ENCODE data around the gene LTBP2. TPM values are rescaled to one million over a fixed set of nuclear protein-coding genes. Genes with fewer than 3 reads are reported as not detected.
"Not testable (repeated sequence)": the region's sequence is repeated elsewhere in the genome, so short reads cannot be mapped to it uniquely, and the experiment has no call there.

The LTBP2 gene
- total RNA-seq, 1 donor from 2014 or later = 1.3 TPM

DNA sequence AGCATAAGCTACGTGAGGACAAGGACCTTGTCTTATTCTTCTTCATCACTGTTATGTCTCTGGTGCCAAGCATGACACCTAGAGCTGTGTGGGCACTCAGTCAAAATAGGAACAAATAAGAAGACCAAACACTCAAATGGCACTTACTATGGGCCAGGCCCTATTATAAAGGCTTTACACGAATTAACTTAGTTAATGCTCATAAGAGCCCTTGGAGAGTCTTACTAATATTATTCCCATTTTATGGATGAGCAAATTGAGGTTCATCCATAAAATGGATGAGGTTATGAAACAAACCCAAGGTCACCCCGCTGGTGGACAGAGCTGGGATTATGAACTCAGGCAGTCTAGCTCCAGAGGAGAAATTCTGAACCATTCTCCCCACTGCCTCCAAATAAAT, 70.8 kb downstream of the LTBP2 start:
- H3K27ac Mint-ChIP-seq (ENCODE audit: unreplicated experiment) = no peak overlapping the region
- no peaks in the 10 kb centered on the region for H3K36me3 Mint-ChIP-seq (ENCODE audit: low read depth)
- no peaks in the 10 kb centered on the region for H3K4me1 Mint-ChIP-seq
- peaks cover 2% of the 10 kb centered on the region for H3K27me3 Mint-ChIP-seq (ENCODE audit: low read depth)
- H3K9me3 Mint-ChIP-seq = no peaks in the 10 kb centered on the region
- H3K4me3 Mint-ChIP-seq = no peak overlapping the region
- DNase-seq (ENCODE audit: low read depth, low spot score) = no peak
- TF ChIP-seq, protein P1, sequence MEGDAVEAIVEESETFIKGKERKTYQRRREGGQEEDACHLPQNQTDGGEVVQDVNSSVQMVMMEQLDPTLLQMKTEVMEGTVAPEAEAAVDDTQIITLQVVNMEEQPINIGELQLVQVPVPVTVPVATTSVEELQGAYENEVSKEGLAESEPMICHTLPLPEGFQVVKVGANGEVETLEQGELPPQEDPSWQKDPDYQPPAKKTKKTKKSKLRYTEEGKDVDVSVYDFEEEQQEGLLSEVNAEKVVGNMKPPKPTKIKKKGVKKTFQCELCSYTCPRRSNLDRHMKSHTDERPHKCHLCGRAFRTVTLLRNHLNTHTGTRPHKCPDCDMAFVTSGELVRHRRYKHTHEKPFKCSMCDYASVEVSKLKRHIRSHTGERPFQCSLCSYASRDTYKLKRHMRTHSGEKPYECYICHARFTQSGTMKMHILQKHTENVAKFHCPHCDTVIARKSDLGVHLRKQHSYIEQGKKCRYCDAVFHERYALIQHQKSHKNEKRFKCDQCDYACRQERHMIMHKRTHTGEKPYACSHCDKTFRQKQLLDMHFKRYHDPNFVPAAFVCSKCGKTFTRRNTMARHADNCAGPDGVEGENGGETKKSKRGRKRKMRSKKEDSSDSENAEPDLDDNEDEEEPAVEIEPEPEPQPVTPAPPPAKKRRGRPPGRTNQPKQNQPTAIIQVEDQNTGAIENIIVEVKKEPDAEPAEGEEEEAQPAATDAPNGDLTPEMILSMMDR (conservative IDR thresholded peaks at IDR 0.05) = no peak

DNA sequence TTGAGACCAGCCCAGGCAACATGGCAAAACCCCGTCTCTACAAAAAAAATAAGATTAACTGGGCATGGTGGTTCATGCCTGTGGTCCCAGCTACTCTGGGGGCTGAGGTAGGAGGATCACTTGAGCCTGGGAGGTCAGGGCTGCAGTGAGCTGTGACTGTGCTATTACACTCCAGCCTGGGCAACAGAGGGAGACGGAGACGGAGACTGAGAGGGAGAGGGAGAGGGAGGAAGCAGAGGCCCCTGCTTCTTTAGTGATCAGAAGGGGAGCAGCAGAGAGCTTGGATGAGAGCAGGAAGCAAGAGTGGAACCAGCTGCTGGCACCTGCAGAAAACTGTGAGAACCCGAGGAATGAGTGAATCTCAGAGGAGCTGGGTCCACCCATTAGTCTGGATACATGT, 72.5 kb downstream of the LTBP2 start:
- no peaks in the 10 kb centered on the region for H3K9me3 Mint-ChIP-seq
- H3K27ac Mint-ChIP-seq (ENCODE audit: unreplicated experiment) = no peak overlapping the region
- H3K4me3 Mint-ChIP-seq = no peak overlapping the region
- no peaks in the 10 kb centered on the region for H3K36me3 Mint-ChIP-seq (ENCODE audit: low read depth)
- TF ChIP-seq, protein P1 (conservative IDR thresholded peaks at IDR 0.05) = no peak
- no peaks in the 10 kb centered on the region for H3K4me1 Mint-ChIP-seq
- H3K27me3 Mint-ChIP-seq (ENCODE audit: low read depth) = peaks cover 2% of the 10 kb centered on the region
- no peak for DNase-seq (ENCODE audit: low read depth, low spot score)

DNA sequence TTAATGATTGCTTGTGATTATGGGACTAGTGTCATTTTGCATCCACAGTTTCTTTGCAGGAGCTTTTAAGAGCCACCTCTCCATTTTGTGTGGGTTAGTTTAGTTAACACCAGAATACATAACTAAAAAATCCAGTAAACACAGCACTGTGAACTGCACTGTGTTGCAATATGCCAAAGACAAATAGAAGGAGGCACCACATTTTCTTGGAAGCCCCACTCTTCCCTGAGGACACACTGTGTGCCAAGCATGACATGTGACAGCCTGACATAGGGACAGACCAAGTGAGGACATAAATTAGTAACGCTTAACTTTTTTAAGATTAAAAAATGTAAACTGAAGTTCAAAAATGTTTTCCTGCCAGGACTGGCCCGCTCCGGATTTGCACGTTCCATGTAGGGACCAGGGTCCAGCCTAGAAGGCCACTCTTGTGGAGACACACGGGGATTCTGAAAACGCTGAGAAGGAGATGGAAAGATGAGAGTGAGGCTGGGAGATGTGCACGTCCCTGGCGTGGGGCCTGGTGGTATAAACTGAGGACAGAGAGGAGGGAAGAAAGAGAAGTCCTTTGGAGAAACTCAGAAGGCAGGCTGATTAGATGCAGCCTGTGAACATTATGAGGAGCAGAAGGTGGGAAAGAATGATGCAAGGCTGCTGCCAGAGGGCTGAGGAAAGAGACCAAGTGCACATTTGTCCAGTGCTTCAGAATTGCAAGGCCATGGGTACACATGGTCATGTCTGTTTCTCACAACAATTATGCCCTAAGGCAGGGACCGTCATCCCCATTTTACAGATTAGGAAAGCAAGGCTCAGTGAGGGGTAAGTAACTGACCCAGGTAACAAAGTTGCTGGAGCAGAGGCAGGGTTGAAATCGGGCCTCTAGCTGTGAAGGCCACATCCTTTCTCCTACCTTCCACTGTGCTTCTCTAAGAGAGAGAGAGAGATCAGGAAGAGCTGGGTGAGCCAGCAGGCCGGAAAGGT, 73.3 kb downstream of the LTBP2 start:
- no peak overlapping the region for H3K4me3 Mint-ChIP-seq
- no peaks in the 10 kb centered on the region for H3K36me3 Mint-ChIP-seq (ENCODE audit: low read depth)
- no peaks in the 10 kb centered on the region for H3K9me3 Mint-ChIP-seq
- no peak overlapping the region for H3K27ac Mint-ChIP-seq (ENCODE audit: unreplicated experiment)
- TF ChIP-seq, protein P1 (conservative IDR thresholded peaks at IDR 0.05) = no peak
- peaks cover 2% of the 10 kb centered on the region for H3K27me3 Mint-ChIP-seq (ENCODE audit: low read depth)
- DNase-seq (ENCODE audit: low read depth, low spot score) = no peak
- no peaks in the 10 kb centered on the region for H3K4me1 Mint-ChIP-seq

DNA sequence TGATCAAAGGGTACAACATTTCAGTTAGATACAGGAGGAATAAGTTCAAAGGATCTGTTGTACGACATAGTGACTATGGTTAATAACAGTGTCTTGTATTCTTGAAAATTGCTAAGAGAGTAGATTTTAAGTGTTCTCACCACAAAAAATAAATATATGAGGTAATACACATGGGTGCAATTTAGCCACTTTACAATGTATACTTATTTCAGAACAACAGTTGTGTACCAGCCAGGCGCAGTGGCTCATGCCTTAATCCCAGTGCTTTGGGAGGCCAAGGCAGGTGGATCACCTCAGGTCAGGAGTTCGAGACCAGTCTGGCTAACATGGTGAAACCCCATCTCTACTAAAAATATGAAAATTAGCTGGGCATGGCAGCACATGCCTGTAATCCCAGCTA, 75.7 kb downstream of the LTBP2 start:
- H3K27me3 Mint-ChIP-seq (ENCODE audit: low read depth); DNase-seq (ENCODE audit: low read depth, low spot score); H3K36me3 Mint-ChIP-seq (ENCODE audit: low read depth); H3K4me1 Mint-ChIP-seq; H3K27ac Mint-ChIP-seq (ENCODE audit: unreplicated experiment); H3K9me3 Mint-ChIP-seq; H3K4me3 Mint-ChIP-seq: not testable (repeated sequence)

DNA sequence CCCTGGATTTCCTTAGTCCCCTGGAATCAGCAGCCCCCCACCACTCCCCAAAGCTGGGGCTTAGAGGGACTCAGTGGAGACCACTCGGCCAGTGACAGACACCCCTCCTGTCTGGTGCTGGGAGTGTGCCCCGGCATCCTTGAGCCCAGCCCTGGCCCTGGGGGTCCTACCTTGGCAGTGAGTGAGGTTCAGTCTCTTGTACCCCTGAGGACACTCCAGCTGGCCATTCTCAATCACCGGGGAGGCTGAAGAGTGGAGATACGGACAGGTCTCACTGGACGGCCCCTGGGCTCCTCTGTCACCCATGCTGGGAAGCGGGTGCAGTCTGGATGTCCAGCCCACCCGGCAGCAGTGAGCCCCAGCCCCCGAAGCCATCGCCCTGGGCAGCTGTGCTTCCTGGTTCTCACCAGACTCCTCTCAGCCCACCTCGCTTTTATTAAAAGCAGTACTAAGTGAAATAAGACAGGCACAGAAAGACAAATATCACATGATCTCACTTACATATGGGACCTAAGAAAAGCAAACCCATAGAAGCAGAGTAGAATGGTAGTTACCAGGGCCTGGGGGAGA, 76.2 kb downstream of the LTBP2 start:
- Mint-ChIP-seq H3K27ac (ENCODE audit: unreplicated experiment) (no peak overlapping the region), H3K36me3 (ENCODE audit: low read depth) (no peaks in the 10 kb centered on the region), H3K4me1 (no peaks in the 10 kb centered on the region), H3K4me3 (no peak overlapping the region), H3K9me3 (no peaks in the 10 kb centered on the region), H3K27me3 (ENCODE audit: low read depth) (no peaks in the 10 kb centered on the region)
- TF ChIP-seq, protein P1 (conservative IDR thresholded peaks at IDR 0.05) = no peak
- no peak for DNase-seq (ENCODE audit: low read depth, low spot score)

DNA sequence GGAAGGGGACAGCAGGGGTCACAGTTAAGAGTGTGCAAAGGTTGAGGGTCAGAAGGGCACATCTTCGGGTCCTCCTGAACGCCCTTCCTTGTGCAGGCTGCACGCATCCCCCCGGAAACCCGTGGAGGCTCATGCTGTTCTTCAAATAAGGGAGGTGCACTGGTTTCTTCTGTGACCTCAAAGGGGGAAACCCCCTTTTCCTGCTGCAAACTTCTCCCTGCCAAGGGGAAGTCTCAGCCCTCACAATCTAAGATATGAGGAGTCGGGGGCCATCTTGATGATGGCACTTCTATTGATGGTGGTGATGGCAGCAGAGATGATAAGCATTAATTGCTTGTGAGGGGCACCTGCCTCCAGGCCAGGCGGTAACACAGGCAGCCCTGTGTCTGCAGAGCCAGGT, 78.5 kb downstream of the LTBP2 start:
- no peak for DNase-seq (ENCODE audit: low read depth, low spot score)
- H3K27ac Mint-ChIP-seq (ENCODE audit: unreplicated experiment) = no peak overlapping the region

More for the DNA sequence above, 78.5 kb downstream of the LTBP2 start:
- H3K4me3 Mint-ChIP-seq = no peak overlapping the region
- H3K36me3 Mint-ChIP-seq (ENCODE audit: low read depth) = no peaks in the 10 kb centered on the region
- no peaks in the 10 kb centered on the region for H3K9me3 Mint-ChIP-seq
- TF ChIP-seq, protein P1 (conservative IDR thresholded peaks at IDR 0.05) = no peak
- H3K27me3 Mint-ChIP-seq (ENCODE audit: low read depth) = no peaks in the 10 kb centered on the region
- H3K4me1 Mint-ChIP-seq = no peaks in the 10 kb centered on the region
